Common myeloid progenitor, CD34-positive (primary cell): Measurements from ENCODE around the gene FBXL7.

Experiments used
- CTCF ChIA-PET: fragments of 350-600 bp; sonication (Branson Sonifier 250); formaldehyde crosslinking; loops from one replicate; lab custom pipeline; 2021; ENCODE audit warnings: antibody characterized with exemption; lab: Charles Lee
- POLR2A ChIA-PET: fragments of 350-600 bp; sonication (Branson Sonifier 250); formaldehyde crosslinking; loops from one replicate; lab custom pipeline; 2021; ENCODE audit warnings: antibody characterized with exemption; lab: Charles Lee
- DNase-seq, 3 donors: peaks; one replicate each; pipeline versions ENCODE4 v3.0.0 to v3.0.0-alpha.2; 2013
- H3K27ac ChIP-seq, 2 experiments: 1 replicate in 1 of 2; 2 replicates in 1 of 2; pipeline ENCODE4 v1.7.0; 2013; ENCODE audit warnings: inconsistent platforms in 2 of 2, low read length in 2 of 2, mild to moderate bottlenecking in 2 of 2, low read depth in 1 of 2, moderate library complexity in 1 of 2; ENCODE audit not compliant: severe bottlenecking in 2 of 2, insufficient read depth in 1 of 2, poor library complexity in 1 of 2
- H3K27me3 ChIP-seq, 5 experiments: replicated peaks in 2 of 5; 1 replicate in 3 of 5; 2 replicates in 2 of 5; pipeline versions ENCODE4 v1.6.1 to v1.7.0; 2013; ENCODE audit warnings: low read length in 4 of 5, mild to moderate bottlenecking in 2 of 5, moderate library complexity in 2 of 5, inconsistent platforms in 1 of 5; ENCODE audit not compliant: insufficient read depth in 5 of 5, control insufficient read depth in 4 of 5
- H3K36me3 ChIP-seq, 4 experiments: 1 replicate in 2 of 4; 2 replicates in 2 of 4; pipeline versions ENCODE4 v1.6.1 to v1.7.0; 2013; ENCODE audit warnings: low read length in 3 of 4, control low read depth in 1 of 4, mild to moderate bottlenecking in 1 of 4; ENCODE audit not compliant: control insufficient read depth in 4 of 4, insufficient read depth in 4 of 4
- H3K4me1 ChIP-seq, 4 experiments: 1 replicate in 3 of 4; 2 replicates in 1 of 4; pipeline versions ENCODE4 v1.6.1 to v1.7.1; 2013; ENCODE audit warnings: low read length in 3 of 4, mild to moderate bottlenecking in 3 of 4, control low read depth in 1 of 4, inconsistent platforms in 1 of 4, moderate library complexity in 1 of 4; ENCODE audit not compliant: control insufficient read depth in 4 of 4, insufficient read depth in 4 of 4; ENCODE audit errors: control extremely low read depth in 1 of 4
- H3K4me3 ChIP-seq, 7 experiments: 1 replicate in 4 of 7; 2 replicates in 3 of 7; pipeline versions ENCODE4 v1.5.1 to v1.7.0; 2013; ENCODE audit warnings: mild to moderate bottlenecking in 7 of 7, low read length in 6 of 7, moderate library complexity in 6 of 7, inconsistent platforms in 2 of 7, low read depth in 2 of 7, control low read depth in 1 of 7; ENCODE audit not compliant: insufficient read depth in 4 of 7, control insufficient read depth in 1 of 7; ENCODE audit errors: extremely low read depth in 1 of 7
- H3K9me3 ChIP-seq, 5 experiments: 1 replicate in 4 of 5; 2 replicates in 1 of 5; pipeline versions ENCODE4 v1.6.1 to v1.7.1; 2013; ENCODE audit warnings: low read length in 4 of 5, mild to moderate bottlenecking in 2 of 5, inconsistent platforms in 1 of 5, low read depth in 1 of 5, moderate library complexity in 1 of 5; ENCODE audit not compliant: control insufficient read depth in 4 of 5, insufficient read depth in 2 of 5; ENCODE audit errors: control extremely low read depth in 1 of 5
- WGBS: methylation state at CpG from one replicate; pipeline ENCODE4 v1.1.5; 2013; ENCODE audit not compliant: insufficient coverage; 5-methylcytosine and 5-hydroxymethylcytosine counted together

Gene FBXL7

DNA sequence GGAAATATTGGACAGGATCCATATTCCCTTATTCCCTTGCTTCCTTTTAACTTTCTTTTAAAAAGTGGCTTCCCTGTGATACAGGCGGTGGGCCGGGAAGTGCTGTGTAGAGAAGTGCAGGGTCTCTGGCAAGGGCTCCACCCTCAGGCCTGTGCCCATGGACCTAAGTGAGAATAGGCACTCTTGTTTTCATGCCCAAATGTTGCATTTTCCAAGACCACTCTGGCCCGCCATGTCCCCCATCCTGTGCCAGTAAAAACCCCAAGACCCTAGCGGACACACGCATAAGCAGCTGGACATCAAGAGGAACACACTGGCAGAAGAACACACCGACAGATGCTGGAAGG lies 193.4 kb downstream of the FBXL7 start:
- ChIA-PET CTCF (no interaction called here), POLR2A (no interaction called here)
- no peak for DNase-seq
- Histone ChIP-seq H3K4me3 (no peak overlapping the region), H3K27me3 (no peaks in the 10 kb centered on the region), H3K4me1 (no peaks in the 10 kb centered on the region), H3K9me3 (no peaks in the 10 kb centered on the region), H3K36me3 (no peaks in the 10 kb centered on the region), H3K27ac (no peak overlapping the region)
- 92% methylated on average over 3 of the region's 6 CpGs for WGBS

GRCh38 chr5:15693933-15694332 lies 194.0 kb downstream of the FBXL7 start:
- no peak for DNase-seq
- Histone ChIP-seq H3K9me3 (no peaks in the 10 kb centered on the region), H3K4me1 (no peaks in the 10 kb centered on the region), H3K4me3 (no peak overlapping the region), H3K27ac (no peak overlapping the region), H3K27me3 (no peaks in the 10 kb centered on the region), H3K36me3 (no peaks in the 10 kb centered on the region)
- 94% methylated on average over 6 of the region's 6 CpGs for WGBS
- POLR2A ChIA-PET, result no interaction called here
- CTCF ChIA-PET, result no interaction called here

DNA sequence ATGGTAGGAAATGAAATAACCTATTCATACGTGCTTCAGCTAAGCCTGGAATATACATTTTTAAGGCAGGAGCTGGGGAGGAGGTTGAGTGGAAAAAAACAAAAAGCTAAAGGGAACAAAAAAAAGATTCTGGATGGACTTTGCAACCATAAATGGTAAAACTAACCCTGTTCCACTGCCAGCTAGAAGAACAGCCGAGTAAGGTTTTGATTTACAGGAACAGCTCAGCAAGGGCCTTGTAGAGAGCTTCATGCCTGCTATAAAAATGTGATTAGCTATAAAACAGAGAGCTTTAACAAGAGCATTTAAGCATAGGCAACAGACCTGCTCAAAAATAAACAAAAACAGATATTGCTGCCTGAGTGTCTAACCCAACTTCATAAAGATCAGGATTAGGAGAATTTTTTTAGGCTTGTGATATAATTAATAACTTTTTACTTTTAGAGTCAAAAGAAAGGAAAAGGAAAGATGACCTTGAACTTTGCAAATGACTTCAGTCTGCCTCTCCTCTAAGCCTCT lies 194.8 kb downstream of the FBXL7 start:
- POLR2A ChIA-PET, result no interaction called here
- CTCF ChIA-PET, result no interaction called here

DNA sequence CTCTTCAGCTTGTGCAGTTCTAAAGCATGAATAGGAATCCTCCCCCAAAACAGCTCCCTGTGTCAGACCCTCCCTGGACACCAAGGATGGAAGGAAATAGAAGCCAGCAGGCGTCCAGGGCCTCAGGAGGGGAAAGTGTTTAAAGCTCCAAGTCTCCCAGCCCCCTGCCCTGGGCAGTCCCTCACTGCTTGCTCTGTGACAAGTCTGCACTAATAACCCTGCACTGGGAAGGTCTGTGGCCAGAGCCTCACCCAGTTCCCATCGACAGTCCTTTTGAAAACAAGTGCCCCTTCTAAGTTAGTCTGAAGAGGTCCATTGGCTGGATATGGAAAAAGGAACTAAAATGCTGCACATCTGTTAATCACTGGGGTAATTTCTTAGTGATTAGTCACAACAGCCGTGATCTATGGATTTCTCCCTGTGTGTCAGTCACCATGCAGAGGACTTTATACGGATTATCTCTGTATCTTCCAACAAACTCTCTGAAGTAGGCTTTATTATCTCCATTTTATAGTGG lies 195.3 kb downstream of the FBXL7 start:
- no peak overlapping the region for H3K27ac ChIP-seq
- 52% methylated on average over 3 of the region's 4 CpGs for WGBS
- POLR2A ChIA-PET, result no interaction called here

More for the DNA sequence above, 194.8 kb downstream of the FBXL7 start:
- H3K9me3 ChIP-seq, result no peaks in the 10 kb centered on the region
- no peaks in the 10 kb centered on the region for H3K36me3 ChIP-seq
- H3K4me1 ChIP-seq, result no peaks in the 10 kb centered on the region
- WGBS, result no CpG with 5 or more reads among the region's 2 CpGs
- no peaks in the 10 kb centered on the region for H3K27me3 ChIP-seq
- H3K27ac ChIP-seq, result no peak overlapping the region
- no peak overlapping the region for H3K4me3 ChIP-seq
- no peak for DNase-seq

DNA sequence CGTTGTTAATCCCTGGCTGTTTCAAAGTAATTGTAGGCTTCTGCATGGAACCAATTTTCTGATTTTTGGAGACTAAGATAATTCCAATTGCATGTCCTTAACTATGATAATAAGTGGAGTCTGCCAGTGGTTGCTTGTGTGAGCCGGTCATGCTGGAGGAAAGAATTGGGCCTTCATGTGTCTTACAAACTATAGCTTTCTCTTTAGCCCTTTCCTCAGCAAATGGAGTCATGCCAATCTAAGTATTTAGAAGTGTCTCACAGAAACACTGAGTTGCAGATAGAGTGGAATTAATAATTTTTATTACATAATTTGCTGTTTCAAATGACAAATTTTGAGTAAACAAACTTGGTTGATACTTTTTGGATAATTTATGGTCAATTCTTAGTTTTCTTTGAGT lies 200.4 kb downstream of the FBXL7 start:
- Histone ChIP-seq H3K4me3 (no peak overlapping the region), H3K36me3 (no peaks in the 10 kb centered on the region), H3K27ac (no peak overlapping the region), H3K4me1 (no peaks in the 10 kb centered on the region), H3K9me3 (no peaks in the 10 kb centered on the region), H3K27me3 (no peaks in the 10 kb centered on the region)
- 71% methylated on average over 1 of the region's 2 CpGs for WGBS
- DNase-seq, result no peak
- CTCF ChIA-PET, result no interaction called here
- POLR2A ChIA-PET, result no interaction called here

More for the DNA sequence above, 195.3 kb downstream of the FBXL7 start:
- no peaks in the 10 kb centered on the region for H3K27me3 ChIP-seq
- H3K4me1 ChIP-seq, result no peaks in the 10 kb centered on the region
- CTCF ChIA-PET, result no interaction called here
- H3K4me3 ChIP-seq, result no peak overlapping the region
- DNase-seq, result no peak
- H3K9me3 ChIP-seq, result no peaks in the 10 kb centered on the region
- H3K36me3 ChIP-seq, result no peaks in the 10 kb centered on the region

- Histone ChIP-seq H3K4me1 (no peaks in the 10 kb centered on the region), H3K36me3 (no peaks in the 10 kb centered on the region), H3K9me3 (no peaks in the 10 kb centered on the region), H3K4me3 (no peak overlapping the region), H3K27ac (no peak overlapping the region), H3K27me3 (no peaks in the 10 kb centered on the region)
- DNase-seq, result no peak
- 94% methylated on average over 5 of the region's 9 CpGs for WGBS
- POLR2A ChIA-PET, result no interaction called here
- CTCF ChIA-PET, result interaction anchor here (0.6 kb wide), 1 partner anchor 230 kb away, joined by 3 read pairs; no protein-coding TSS in a partner anchor
Observed at GRCh38 chr5:15702102-15702501, 202.1 kb downstream of the FBXL7 start.

DNA sequence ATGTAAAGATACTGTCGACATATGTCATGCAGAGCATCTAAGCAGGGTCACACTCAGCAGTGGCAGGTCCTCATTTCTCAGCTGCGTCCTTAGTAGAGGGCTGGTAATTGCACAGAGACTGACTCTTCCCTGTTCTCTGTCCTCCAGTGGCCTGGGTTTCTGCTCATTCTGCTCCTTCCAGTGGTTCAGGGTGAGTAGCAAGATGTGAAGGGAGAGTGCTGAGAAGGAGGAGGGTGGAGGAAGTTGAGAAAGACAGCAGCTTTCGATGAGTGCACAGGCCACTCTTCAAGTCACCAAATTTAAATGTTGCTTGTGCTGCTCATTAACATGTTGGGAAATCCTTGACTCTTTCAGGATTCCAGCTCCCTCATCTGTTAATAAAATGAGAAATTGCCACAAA lies 203.9 kb downstream of the FBXL7 start:
- Histone ChIP-seq H3K27me3 (no peaks in the 10 kb centered on the region), H3K36me3 (no peaks in the 10 kb centered on the region), H3K27ac (no peak overlapping the region), H3K4me3 (no peak overlapping the region), H3K4me1 (no peaks in the 10 kb centered on the region), H3K9me3 (no peaks in the 10 kb centered on the region)
- WGBS, result no CpG with 5 or more reads among the region's 3 CpGs
- DNase-seq, result no peak
- CTCF ChIA-PET, result no interaction called here
- POLR2A ChIA-PET, result no interaction called here
